Measurements from ENCODE around the gene RBPMS2. TPM values are rescaled to one million over a fixed set of nuclear protein-coding genes. Genes with fewer than 3 reads are reported as not detected.
"Not testable (repeated sequence)": the region's sequence is repeated elsewhere in the genome, so short reads cannot be mapped to it uniquely, and the experiment has no call there.

Gene RBPMS2
- 0.48 TPM in 1 of 2 replicates, not detected in the other for total RNA-seq (2014; rRNA removed; shearing (Covaris generic))

- no peak for DNase-seq (ENCODE audit: low spot score)
Measured at GRCh38 chr15:64775551-64776401, at the start of gene RBPMS2. RBPMS2 (minus strand) TSS chr15:64775589; CDS start chr15:64775319, 270 bp downstream.

- no peak for DNase-seq (ENCODE audit: low spot score)
Measured at GRCh38 chr15:64824929-64825430, 49.6 kb upstream of the RBPMS2 start.

- no peak for DNase-seq (ENCODE audit: low spot score)
Measured at GRCh38 chr15:64816452-64816851, 41.1 kb upstream of the RBPMS2 start.

GRCh38 chr15:64814965-64815364 is 39.6 kb upstream of the RBPMS2 start:
- not testable (repeated sequence) for DNase-seq (ENCODE audit: low spot score)

- not testable (repeated sequence) for DNase-seq (ENCODE audit: low spot score)
Measured at GRCh38 chr15:64814283-64814682, 38.9 kb upstream of the RBPMS2 start.

- no peak for DNase-seq (ENCODE audit: low spot score)
Measured at GRCh38 chr15:64813075-64813474, 37.7 kb upstream of the RBPMS2 start.

GRCh38 chr15:64810497-64811326 is 35.3 kb upstream of the RBPMS2 start:
- DNase-seq (ENCODE audit: low spot score) = no peak

- DNase-seq (ENCODE audit: low spot score) = peak; percentile 55
Measured at GRCh38 chr15:64809649-64810496, 34.5 kb upstream of the RBPMS2 start.

GRCh38 chr15:64808785-64809453 is 33.5 kb upstream of the RBPMS2 start:
- no peak for DNase-seq (ENCODE audit: low spot score)

- DNase-seq (ENCODE audit: low spot score) = no peak
Measured at GRCh38 chr15:64807751-64808222, 32.4 kb upstream of the RBPMS2 start.

GRCh38 chr15:64807051-64807749 is 31.8 kb upstream of the RBPMS2 start:
- DNase-seq (ENCODE audit: low spot score) = no peak

GRCh38 chr15:64806509-64806908 is 31.1 kb upstream of the RBPMS2 start:
- no peak for DNase-seq (ENCODE audit: low spot score)

- DNase-seq (ENCODE audit: low spot score) = no peak
Measured at GRCh38 chr15:64804619-64805018, 29.2 kb upstream of the RBPMS2 start.

GRCh38 chr15:64803526-64803925 is 28.1 kb upstream of the RBPMS2 start:
- no peak for DNase-seq (ENCODE audit: low spot score)

GRCh38 chr15:64800476-64800875 is 25.1 kb upstream of the RBPMS2 start:
- DNase-seq (ENCODE audit: low spot score) = no peak

- not testable (repeated sequence) for DNase-seq (ENCODE audit: low spot score)
Measured at GRCh38 chr15:64798905-64799304, 23.5 kb upstream of the RBPMS2 start.

GRCh38 chr15:64795921-64796320 is 20.5 kb upstream of the RBPMS2 start:
- not testable (repeated sequence) for DNase-seq (ENCODE audit: low spot score)

- not testable (repeated sequence) for DNase-seq (ENCODE audit: low spot score)
Measured at GRCh38 chr15:64795299-64795698, 19.9 kb upstream of the RBPMS2 start.

- no peak for DNase-seq (ENCODE audit: low spot score)
Measured at GRCh38 chr15:64792282-64792681, 16.9 kb upstream of the RBPMS2 start.

GRCh38 chr15:64791401-64791800 is 16.0 kb upstream of the RBPMS2 start:
- DNase-seq (ENCODE audit: low spot score) = no peak

Data from H4 (cell line).